ENCODE measurements around the gene OR12D1.
A peak's percentile ranks its signal among the peaks of the same experiment; 100 is the strongest.
"Not testable (repeated sequence)": the region's sequence is repeated elsewhere in the genome, so short reads cannot be mapped to it uniquely, and the experiment has no call there.

Gene OR12D1

GRCh38 chr6:29414588-29414987 is at the start of gene OR12D1:
Gene OR12D1, plus strand, starts transcription at chr6:29414928.
- in situ Hi-C loops (cut with HindIII; ENCODE audit: low pct_ligation_motif_present, low pct_unique_long_range_greater_than_20kb, low sequenced_read_pairs), result no loop called here
- DNase-seq, result peak; percentile 7

GRCh38 chr6:29368765-29369164 is 46.0 kb upstream of the OR12D1 start, which contains the start of gene OR5V1:
Gene OR5V1, minus strand, starts transcription at chr6:29368865. Its CDS starts 12,670 bp downstream, at chr6:29356195.
- DNase-seq, result no peak
- in situ Hi-C loops (cut with HindIII; ENCODE audit: low pct_ligation_motif_present, low pct_unique_long_range_greater_than_20kb, low sequenced_read_pairs), result no loop called here

- no peak for DNase-seq
- in situ Hi-C loops (cut with HindIII; ENCODE audit: low pct_ligation_motif_present, low pct_unique_long_range_greater_than_20kb, low sequenced_read_pairs), result no loop called here
Observed at GRCh38 chr6:29375191-29375590, 39.5 kb upstream of the OR12D1 start, which contains the start of gene OR12D3. Gene OR12D3, minus strand, starts transcription at chr6:29375291. Its CDS starts 4 bp downstream, at chr6:29375287.

GRCh38 chr6:29376003-29376402 is 38.7 kb upstream of the OR12D1 start:
- peak; percentile 8 for DNase-seq
- in situ Hi-C loops (cut with HindIII; ENCODE audit: low pct_ligation_motif_present, low pct_unique_long_range_greater_than_20kb, low sequenced_read_pairs), result no loop called here

- in situ Hi-C loops (cut with HindIII; ENCODE audit: low pct_ligation_motif_present, low pct_unique_long_range_greater_than_20kb, low sequenced_read_pairs), result no loop called here
- DNase-seq, result no peak
Observed at GRCh38 chr6:29388533-29388932, 26.2 kb upstream of the OR12D1 start.

GRCh38 chr6:29395331-29395730 is 19.4 kb upstream of the OR12D1 start, which contains the start of gene OR12D2:
Gene OR12D2, plus strand, starts transcription at chr6:29395631. Its CDS starts 1,069 bp downstream, at chr6:29396700.
- no peak for DNase-seq
- in situ Hi-C loops (cut with HindIII; ENCODE audit: low pct_ligation_motif_present, low pct_unique_long_range_greater_than_20kb, low sequenced_read_pairs), result no loop called here

- in situ Hi-C loops (cut with HindIII; ENCODE audit: low pct_ligation_motif_present, low pct_unique_long_range_greater_than_20kb, low sequenced_read_pairs), result no loop called here
- no peak for DNase-seq
Observed at GRCh38 chr6:29399525-29399924, 15.2 kb upstream of the OR12D1 start.

- no peak for DNase-seq
- in situ Hi-C loops (cut with HindIII; ENCODE audit: low pct_ligation_motif_present, low pct_unique_long_range_greater_than_20kb, low sequenced_read_pairs), result no loop called here
Observed at GRCh38 chr6:29403801-29404200, 10.9 kb upstream of the OR12D1 start.

GRCh38 chr6:29419516-29419915 is 4.8 kb downstream of the OR12D1 start:
- no peak for DNase-seq
- in situ Hi-C loops (cut with HindIII; ENCODE audit: low pct_ligation_motif_present, low pct_unique_long_range_greater_than_20kb, low sequenced_read_pairs), result no loop called here

GRCh38 chr6:29424168-29424567 is 9.4 kb downstream of the OR12D1 start:
- in situ Hi-C loops (cut with HindIII; ENCODE audit: low pct_ligation_motif_present, low pct_unique_long_range_greater_than_20kb, low sequenced_read_pairs), result no loop called here

GRCh38 chr6:29424575-29424974 is 9.8 kb downstream of the OR12D1 start:
- in situ Hi-C loops (cut with HindIII; ENCODE audit: low pct_ligation_motif_present, low pct_unique_long_range_greater_than_20kb, low sequenced_read_pairs), result no loop called here
- no peak for DNase-seq

More at GRCh38 chr6:29424168-29424567, 9.4 kb downstream of the OR12D1 start:
- DNase-seq, result no peak

GRCh38 chr6:29425075-29425474 is 10.3 kb downstream of the OR12D1 start:
- in situ Hi-C loops (cut with HindIII; ENCODE audit: low pct_ligation_motif_present, low pct_unique_long_range_greater_than_20kb, low sequenced_read_pairs), result no loop called here
- DNase-seq, result no peak

GRCh38 chr6:29426654-29427053 is 11.9 kb downstream of the OR12D1 start:
- DNase-seq, result no peak
- in situ Hi-C loops (cut with HindIII; ENCODE audit: low pct_ligation_motif_present, low pct_unique_long_range_greater_than_20kb, low sequenced_read_pairs), result no loop called here

GRCh38 chr6:29436730-29437129 is 22.0 kb downstream of the OR12D1 start:
- in situ Hi-C loops (cut with HindIII; ENCODE audit: low pct_ligation_motif_present, low pct_unique_long_range_greater_than_20kb, low sequenced_read_pairs); DNase-seq: not testable (repeated sequence)

- no peak for DNase-seq
- in situ Hi-C loops (cut with HindIII; ENCODE audit: low pct_ligation_motif_present, low pct_unique_long_range_greater_than_20kb, low sequenced_read_pairs), result no loop called here
Observed at GRCh38 chr6:29439006-29439405, 24.3 kb downstream of the OR12D1 start, which contains the start of gene OR10C1. Gene OR10C1, plus strand, starts transcription at chr6:29439306. Its CDS starts 710 bp downstream, at chr6:29440016.

GRCh38 chr6:29442719-29443118 is 28.0 kb downstream of the OR12D1 start:
- DNase-seq, result no peak
- in situ Hi-C loops (cut with HindIII; ENCODE audit: low pct_ligation_motif_present, low pct_unique_long_range_greater_than_20kb, low sequenced_read_pairs), result no loop called here

GRCh38 chr6:29444031-29444430 is 29.3 kb downstream of the OR12D1 start:
- DNase-seq; in situ Hi-C loops (cut with HindIII; ENCODE audit: low pct_ligation_motif_present, low pct_unique_long_range_greater_than_20kb, low sequenced_read_pairs): not testable (repeated sequence)

- DNase-seq, result no peak
- in situ Hi-C loops (cut with HindIII; ENCODE audit: low pct_ligation_motif_present, low pct_unique_long_range_greater_than_20kb, low sequenced_read_pairs), result no loop called here
Observed at GRCh38 chr6:29447670-29448069, 32.9 kb downstream of the OR12D1 start.

GRCh38 chr6:29451471-29452193 is 36.9 kb downstream of the OR12D1 start:
- DNase-seq, result no peak
- in situ Hi-C loops (cut with HindIII; ENCODE audit: low pct_ligation_motif_present, low pct_unique_long_range_greater_than_20kb, low sequenced_read_pairs), result no loop called here

GRCh38 chr6:29456971-29457370 is 42.2 kb downstream of the OR12D1 start, which contains the start of the genes OR11A1 and OR2H1:
Gene OR11A1, minus strand, starts transcription at chr6:29457071. Its CDS starts 29,430 bp downstream, at chr6:29427641.
Gene OR2H1, plus strand, starts transcription at chr6:29457155. Its CDS starts 4,615 bp downstream, at chr6:29461770.
- DNase-seq, result no peak
- in situ Hi-C loops (cut with HindIII; ENCODE audit: low pct_ligation_motif_present, low pct_unique_long_range_greater_than_20kb, low sequenced_read_pairs), result no loop called here
